ENCODE results near the gene FGF4. TPM values are rescaled to one million over a fixed set of nuclear protein-coding genes. Genes with fewer than 3 reads are reported as not detected.

Gene FGF4
- total RNA-seq, 1 donor from 2014 or later = not detected

DNA sequence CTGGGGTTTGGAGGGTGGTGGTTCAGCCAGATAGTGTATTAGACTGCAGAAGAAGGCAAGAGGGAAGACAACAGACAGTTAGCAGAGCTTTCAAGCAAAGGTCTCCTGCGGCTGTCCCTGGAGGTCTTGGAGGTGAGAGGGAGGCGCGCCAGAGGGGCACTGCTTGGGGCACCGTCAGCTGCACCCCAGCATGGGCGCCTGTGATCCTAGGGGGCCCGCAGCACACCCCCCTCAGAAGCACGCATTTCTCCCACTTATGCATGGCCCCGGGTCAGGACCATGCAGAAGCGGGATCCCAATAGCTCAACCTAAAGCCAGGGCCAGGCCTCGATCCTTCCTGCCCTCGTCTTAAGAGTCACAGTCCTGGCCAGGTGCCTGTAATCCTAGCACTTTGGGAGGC lies 26.5 kb downstream of the FGF4 start:
- Histone ChIP-seq H3K4me1 (no peaks in the 10 kb centered on the region), H3K27me3 (ENCODE audit: low read depth) (peaks cover 82% of the 10 kb centered on the region), H3K36me3 (no peaks in the 10 kb centered on the region), H3K9me3 (replicated peaks) (no peaks in the 10 kb centered on the region), H3K27ac (replicated peaks) (no peak overlapping the region), H3K4me3 (no peak overlapping the region)
- DNase-seq = no peak
- intact Hi-C loops (cut with micrococcal nuclease) = no loop called here
- TF ChIP-seq CTCF (IDR thresholded peaks at IDR 0.05; ENCODE audit: borderline replicate concordance) = no peak

- Histone ChIP-seq H3K36me3 (no peaks in the 10 kb centered on the region), H3K27ac (replicated peaks) (no peak overlapping the region), H3K27me3 (ENCODE audit: low read depth) (peaks cover 72% of the 10 kb centered on the region), H3K4me1 (no peaks in the 10 kb centered on the region), H3K9me3 (replicated peaks) (no peaks in the 10 kb centered on the region), H3K4me3 (no peak overlapping the region)
- no peak for TF ChIP-seq CTCF (IDR thresholded peaks at IDR 0.05; ENCODE audit: borderline replicate concordance)
- intact Hi-C loops (cut with micrococcal nuclease) = no loop called here
- DNase-seq = no peak
These were observed 28.1 kb downstream of the FGF4 start for GRCh38 chr11:69746752-69747742.

DNA sequence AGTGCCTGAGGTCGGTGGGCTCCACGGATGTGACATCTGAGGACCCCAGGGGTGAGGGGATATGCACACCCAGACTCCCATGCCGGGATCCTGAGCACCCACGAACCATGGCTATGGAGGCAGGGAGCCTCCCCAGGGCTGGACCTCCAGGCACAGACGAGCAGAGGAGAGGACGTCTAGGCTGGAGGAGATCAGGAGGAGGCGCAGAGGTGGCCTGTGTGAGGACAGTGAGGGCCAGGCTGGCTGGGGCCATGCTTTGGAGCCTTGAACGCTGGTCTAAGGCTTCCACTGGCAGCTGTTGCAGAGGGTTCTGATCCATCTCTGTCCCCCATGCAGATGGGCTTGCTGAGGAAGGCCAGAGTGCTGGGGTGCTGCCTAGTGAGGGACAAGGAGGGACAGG lies 29.0 kb downstream of the FGF4 start:
- intact Hi-C loops (cut with micrococcal nuclease) = no loop called here
- no peak for DNase-seq
- no peaks in the 10 kb centered on the region for H3K36me3 ChIP-seq
- TF ChIP-seq CTCF (IDR thresholded peaks at IDR 0.05; ENCODE audit: borderline replicate concordance) = no peak
- no peaks in the 10 kb centered on the region for H3K4me1 ChIP-seq
- H3K9me3 ChIP-seq (replicated peaks) = no peaks in the 10 kb centered on the region
- no peak overlapping the region for H3K27ac ChIP-seq (replicated peaks)
- no peak overlapping the region for H3K4me3 ChIP-seq
- peaks cover 66% of the 10 kb centered on the region for H3K27me3 ChIP-seq (ENCODE audit: low read depth)

DNA sequence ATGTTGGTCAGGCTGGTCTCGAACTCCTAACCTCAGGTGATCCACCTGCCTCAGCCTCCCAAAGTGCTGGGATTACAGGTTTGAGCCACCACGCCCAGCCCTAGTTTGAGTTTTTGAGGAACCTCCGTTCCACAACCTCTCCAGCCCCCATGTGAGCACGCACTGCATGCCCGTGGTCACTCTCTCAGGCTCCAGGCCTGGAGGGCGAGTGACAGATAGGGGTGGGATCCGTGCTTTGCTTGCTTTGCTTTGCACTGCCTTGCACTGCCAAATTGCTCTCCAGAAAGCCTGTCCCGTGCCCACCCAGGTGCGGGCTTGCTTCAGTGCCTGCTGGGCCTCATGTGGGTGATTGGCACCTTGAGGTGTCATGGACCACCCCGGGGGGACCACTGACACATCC lies 29.9 kb downstream of the FGF4 start:
- no peak overlapping the region for H3K27ac ChIP-seq (replicated peaks)
- H3K36me3 ChIP-seq = no peaks in the 10 kb centered on the region
- no peak for DNase-seq
- H3K4me3 ChIP-seq = no peak overlapping the region
- peaks cover 57% of the 10 kb centered on the region for H3K27me3 ChIP-seq (ENCODE audit: low read depth)
- TF ChIP-seq CTCF (IDR thresholded peaks at IDR 0.05; ENCODE audit: borderline replicate concordance) = no peak
- intact Hi-C loops (cut with micrococcal nuclease) = no loop called here
- peaks cover 1% of the 10 kb centered on the region for H3K9me3 ChIP-seq (replicated peaks)
- H3K4me1 ChIP-seq = no peaks in the 10 kb centered on the region

DNA sequence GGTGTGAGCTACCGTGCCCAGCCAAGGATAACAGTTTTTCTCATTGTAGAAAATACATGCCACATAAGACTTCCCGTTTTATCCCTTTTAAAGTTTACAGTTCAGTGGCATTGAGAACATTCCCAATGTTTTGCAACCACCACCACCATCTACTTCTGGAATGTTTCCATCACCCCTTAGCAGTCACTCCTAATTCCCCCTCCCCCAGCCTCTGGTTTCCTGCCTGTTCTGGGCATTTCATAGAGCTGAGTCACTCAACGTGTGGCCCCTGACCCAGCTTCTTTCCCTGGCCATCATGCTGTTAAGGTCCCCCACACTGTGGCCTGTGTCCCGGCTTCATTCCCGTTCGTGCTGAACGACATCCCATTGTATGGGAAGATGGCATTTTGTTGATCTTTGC lies 30.7 kb downstream of the FGF4 start:
- intact Hi-C loops (cut with micrococcal nuclease) = no loop called here
- Histone ChIP-seq H3K4me1 (no peaks in the 10 kb centered on the region), H3K4me3 (no peak overlapping the region), H3K9me3 (replicated peaks) (peaks cover 9% of the 10 kb centered on the region), H3K36me3 (no peaks in the 10 kb centered on the region), H3K27me3 (ENCODE audit: low read depth) (peaks cover 49% of the 10 kb centered on the region), H3K27ac (replicated peaks) (no peak overlapping the region)
- no peak for TF ChIP-seq CTCF (IDR thresholded peaks at IDR 0.05; ENCODE audit: borderline replicate concordance)
- no peak for DNase-seq
